Measurements from ENCODE around the gene NFRKB.

NFRKB gene

DNA sequence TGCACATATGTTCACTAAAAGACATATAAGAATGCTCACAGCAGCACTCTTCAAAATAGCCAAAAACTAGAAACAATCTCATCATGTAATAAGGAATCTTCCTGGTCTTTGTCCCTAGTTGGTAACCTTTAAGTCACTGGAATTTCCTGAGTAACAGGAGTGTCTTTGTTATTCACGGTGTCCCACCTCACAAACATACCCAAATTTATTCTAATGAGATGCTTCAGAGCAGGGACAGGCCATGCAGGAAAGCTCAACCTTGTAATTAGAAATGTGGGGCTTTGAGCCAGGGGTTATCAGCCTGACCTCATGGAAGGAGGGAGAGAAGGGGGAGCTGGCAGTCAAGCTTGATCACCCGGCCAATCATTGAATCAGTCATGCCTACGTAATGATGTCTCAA lies 40.3 kb upstream of the NFRKB start:
- H3K4me3 ChIP-seq (ENCODE audit: low read depth, low read length): no peak overlapping the region
- no peak for TF ChIP-seq CTCF (conservative IDR thresholded peaks at IDR 0.05; ENCODE audit: low read depth, low read length)
- DNase-seq (ENCODE audit: low read depth): no peak

- H3K4me3 ChIP-seq (ENCODE audit: low read depth, low read length): no peak overlapping the region
- no peak for TF ChIP-seq CTCF (conservative IDR thresholded peaks at IDR 0.05; ENCODE audit: low read depth, low read length)
- no peak for DNase-seq (ENCODE audit: low read depth)
Observed at GRCh38 chr11:129933891-129934290, 38.5 kb upstream of the NFRKB start.

DNA sequence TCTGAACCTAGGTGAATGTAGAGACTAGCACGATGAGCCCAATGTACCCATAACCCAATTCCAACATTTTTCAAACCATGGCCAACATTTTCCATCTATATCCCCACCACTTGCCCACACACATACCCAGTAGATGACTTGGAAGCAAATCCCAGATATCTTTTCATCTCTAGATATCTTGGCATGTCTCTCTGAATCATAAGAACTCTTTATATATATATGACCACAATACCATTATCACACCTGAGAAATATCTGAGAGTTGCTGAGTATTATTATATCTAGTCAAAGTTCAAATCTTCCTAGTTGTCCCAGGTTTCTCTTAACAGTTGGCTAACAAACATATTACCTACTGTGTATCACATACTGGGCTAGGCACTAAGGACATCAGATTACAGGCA lies 37.9 kb upstream of the NFRKB start:
- no peak for TF ChIP-seq CTCF (conservative IDR thresholded peaks at IDR 0.05; ENCODE audit: low read depth, low read length)
- DNase-seq (ENCODE audit: low read depth): no peak
- H3K4me3 ChIP-seq (ENCODE audit: low read depth, low read length): no peak overlapping the region

- DNase-seq (ENCODE audit: low read depth): no peak
- no peak overlapping the region for H3K4me3 ChIP-seq (ENCODE audit: low read depth, low read length)
- no peak for TF ChIP-seq CTCF (conservative IDR thresholded peaks at IDR 0.05; ENCODE audit: low read depth, low read length)
Observed at GRCh38 chr11:129932381-129933067, 37.1 kb upstream of the NFRKB start.

- no peak for DNase-seq (ENCODE audit: low read depth)
- TF ChIP-seq CTCF (conservative IDR thresholded peaks at IDR 0.05; ENCODE audit: low read depth, low read length): no peak
- H3K4me3 ChIP-seq (ENCODE audit: low read depth, low read length): no peak overlapping the region
Observed at GRCh38 chr11:129930743-129931142, 35.4 kb upstream of the NFRKB start.

DNA sequence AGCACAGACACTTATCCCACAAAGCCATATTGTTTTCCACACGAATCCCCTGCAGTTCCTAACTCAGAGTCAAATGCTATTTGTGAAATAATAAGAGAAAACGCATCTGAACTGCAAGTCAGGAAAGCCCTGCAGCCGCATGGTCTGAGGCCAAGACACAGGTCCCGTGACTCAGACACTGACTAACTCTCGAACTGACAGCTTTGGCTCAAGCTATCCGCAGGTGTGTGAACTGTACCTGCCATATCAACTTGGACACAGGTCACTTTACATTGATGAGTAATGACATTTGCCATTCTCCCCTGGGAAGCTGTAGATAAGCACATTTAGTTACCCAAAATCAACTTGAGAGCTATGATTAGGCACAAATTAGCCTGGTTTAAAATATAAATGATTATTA lies 34.9 kb upstream of the NFRKB start:
- DNase-seq (ENCODE audit: low read depth): peak; percentile 56
- no peak overlapping the region for H3K4me3 ChIP-seq (ENCODE audit: low read depth, low read length)
- no peak for TF ChIP-seq CTCF (conservative IDR thresholded peaks at IDR 0.05; ENCODE audit: low read depth, low read length)

GRCh38 chr11:129929721-129930120 lies 34.3 kb upstream of the NFRKB start:
- no peak for TF ChIP-seq CTCF (conservative IDR thresholded peaks at IDR 0.05; ENCODE audit: low read depth, low read length)
- no peak overlapping the region for H3K4me3 ChIP-seq (ENCODE audit: low read depth, low read length)
- DNase-seq (ENCODE audit: low read depth): no peak
